Epithelial cell of esophagus (primary cell): Measurements from ENCODE around the gene CAV1.

Experiments
- DNase-seq: peaks from one replicate; pipeline ENCODE4 v3.0.0; 2010; ENCODE audit warnings: low read depth
- H3K4me3 ChIP-seq: 2 replicates; pipeline ENCODE4 v1.5.1; 2011; ENCODE audit warnings: mild to moderate bottlenecking, low read length, control low read depth
- TF ChIP-seq, protein P1 (sequence below): IDR thresholded peaks from 2 replicates; pipeline ENCODE4 v1.5.1; 2011; ENCODE audit warnings: low read depth, mild to moderate bottlenecking, low read length, control low read depth, inconsistent platforms; ENCODE audit not compliant: insufficient read depth; ENCODE audit errors: missing control alignments

Gene CAV1

DNA sequence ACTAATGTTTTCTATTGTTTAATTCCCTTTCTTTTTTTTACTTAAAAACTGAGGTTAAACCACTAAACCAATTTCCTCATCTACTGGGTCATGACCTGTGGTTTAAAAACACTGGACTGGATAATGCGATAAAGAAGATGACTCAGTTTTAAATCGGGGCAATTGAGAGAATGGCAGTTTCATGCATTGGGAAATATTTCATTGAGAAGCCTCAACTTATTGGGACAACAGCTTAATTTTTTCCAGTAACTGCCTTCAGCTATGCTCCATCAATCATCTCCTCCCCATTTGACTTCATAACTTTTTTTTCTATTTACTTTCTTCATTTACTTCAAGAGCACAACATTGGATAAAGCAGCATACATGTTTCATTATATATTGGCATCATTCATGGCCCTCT, 85.4 kb downstream of the CAV1 start:
- no peak overlapping the region for H3K4me3 ChIP-seq
- DNase-seq: no peak
- TF ChIP-seq, protein P1, sequence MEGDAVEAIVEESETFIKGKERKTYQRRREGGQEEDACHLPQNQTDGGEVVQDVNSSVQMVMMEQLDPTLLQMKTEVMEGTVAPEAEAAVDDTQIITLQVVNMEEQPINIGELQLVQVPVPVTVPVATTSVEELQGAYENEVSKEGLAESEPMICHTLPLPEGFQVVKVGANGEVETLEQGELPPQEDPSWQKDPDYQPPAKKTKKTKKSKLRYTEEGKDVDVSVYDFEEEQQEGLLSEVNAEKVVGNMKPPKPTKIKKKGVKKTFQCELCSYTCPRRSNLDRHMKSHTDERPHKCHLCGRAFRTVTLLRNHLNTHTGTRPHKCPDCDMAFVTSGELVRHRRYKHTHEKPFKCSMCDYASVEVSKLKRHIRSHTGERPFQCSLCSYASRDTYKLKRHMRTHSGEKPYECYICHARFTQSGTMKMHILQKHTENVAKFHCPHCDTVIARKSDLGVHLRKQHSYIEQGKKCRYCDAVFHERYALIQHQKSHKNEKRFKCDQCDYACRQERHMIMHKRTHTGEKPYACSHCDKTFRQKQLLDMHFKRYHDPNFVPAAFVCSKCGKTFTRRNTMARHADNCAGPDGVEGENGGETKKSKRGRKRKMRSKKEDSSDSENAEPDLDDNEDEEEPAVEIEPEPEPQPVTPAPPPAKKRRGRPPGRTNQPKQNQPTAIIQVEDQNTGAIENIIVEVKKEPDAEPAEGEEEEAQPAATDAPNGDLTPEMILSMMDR: no peak

DNA sequence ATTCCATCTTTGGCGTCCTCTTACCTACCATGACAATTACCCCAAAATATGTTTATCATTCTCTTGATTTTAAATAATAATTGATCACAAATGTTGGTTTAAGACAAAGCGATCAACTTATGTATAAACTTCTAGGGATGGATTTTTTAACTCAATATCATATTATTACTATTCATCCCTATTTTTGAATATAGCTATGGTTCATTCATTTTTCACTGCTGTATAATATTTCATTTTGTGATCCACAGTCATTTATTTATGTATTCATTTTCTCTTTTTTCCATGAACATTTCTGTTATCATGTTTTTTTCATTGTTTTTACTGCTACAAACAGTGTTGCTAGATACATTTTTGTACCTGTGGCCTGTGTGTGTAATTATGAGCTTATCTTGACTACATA, 85.9 kb downstream of the CAV1 start:
- H3K4me3 ChIP-seq: no peak overlapping the region
- DNase-seq: no peak
- TF ChIP-seq, protein P1: no peak
